Effector CD8-positive, alpha-beta T cell (primary cell): Measurements from ENCODE around the gene ZGLP1.
A peak's percentile ranks its signal among the peaks of the same experiment; 100 is the strongest.

Source experiments
- DNase-seq: peaks from one replicate; lab custom pipeline; 2025; lab: John Stamatoyannopoulos, UW

ZGLP1 gene

GRCh38 chr19:10277795-10278589 is 31.6 kb downstream of the ZGLP1 start:
- no peak for DNase-seq

- no peak for DNase-seq
Observed at GRCh38 chr19:10274589-10274988, 35.0 kb downstream of the ZGLP1 start.

GRCh38 chr19:10271543-10272086 is 38.0 kb downstream of the ZGLP1 start:
- peak; percentile 27 for DNase-seq

- peak; percentile 45 for DNase-seq
Observed at GRCh38 chr19:10270616-10271394, 38.8 kb downstream of the ZGLP1 start, which contains the start of gene ICAM1. Gene ICAM1, plus strand, starts transcription at chr19:10271120. Its CDS starts 40 bp downstream, at chr19:10271160.

- peak; percentile 22 for DNase-seq
Observed at GRCh38 chr19:10270180-10270615, 39.4 kb downstream of the ZGLP1 start.

- DNase-seq: peak; percentile 80
Observed at GRCh38 chr19:10269333-10270179, 40.1 kb downstream of the ZGLP1 start.

- no peak for DNase-seq
Observed at GRCh38 chr19:10268071-10268470, 41.5 kb downstream of the ZGLP1 start.

- DNase-seq: no peak
Observed at GRCh38 chr19:10266706-10267105, 42.9 kb downstream of the ZGLP1 start.

GRCh38 chr19:10262771-10263170 is 46.8 kb downstream of the ZGLP1 start:
- no peak for DNase-seq

GRCh38 chr19:10260141-10260584 is 49.5 kb downstream of the ZGLP1 start:
- DNase-seq: no peak

- peak; percentile 81 for DNase-seq
Observed at GRCh38 chr19:10259162-10259905, 50.3 kb downstream of the ZGLP1 start.

GRCh38 chr19:10258080-10258710 is 51.4 kb downstream of the ZGLP1 start:
- no peak for DNase-seq

GRCh38 chr19:10256970-10257615 is 52.5 kb downstream of the ZGLP1 start:
- DNase-seq: no peak

- DNase-seq: no peak
Observed at GRCh38 chr19:10256551-10256950, 53.1 kb downstream of the ZGLP1 start.

GRCh38 chr19:10255358-10255757 is 54.3 kb downstream of the ZGLP1 start:
- no peak for DNase-seq
